GM23338 (cell line): ENCODE data around the gene UBE3A. TPM values are rescaled to one million over a fixed set of nuclear protein-coding genes. Genes with fewer than 3 reads are reported as not detected.

Source experiments
- ATAC-seq: fragments of 200-7000 bp; cut with Tn5 transposase; 3 replicates; pipeline ENCODE4 v1.9.1; 2020
- DNase-seq: peaks from one replicate; pipeline ENCODE4 v3.0.0-alpha.2; 2015; ENCODE audit warnings: low spot score
- H2AFZ ChIP-seq: fragments of 200-600 bp; sonication (generic); 2 replicates; pipeline ENCODE4 v1.8.0; 2016; ENCODE audit warnings: antibody characterized with exemption, mild to moderate bottlenecking, moderate library complexity
- H3F3A ChIP-seq: fragments of 200-600 bp; sonication (generic); replicated peaks from 2 replicates; pipeline ENCODE4 v1.8.0; 2017; ENCODE audit warnings: antibody characterized with exemption, mixed run types, low read depth
- H3K27ac ChIP-seq: fragments of 200-600 bp; sonication (generic); 2 replicates; pipeline ENCODE4 v1.6.1; 2016; ENCODE audit warnings: low read depth
- H3K27me3 ChIP-seq: fragments of 200-600 bp; sonication (generic); 2 replicates; pipeline ENCODE4 v1.8.0; 2016; ENCODE audit warnings: mild to moderate bottlenecking, mixed run types, moderate library complexity; ENCODE audit not compliant: insufficient read depth
- H3K36me3 ChIP-seq: fragments of 200-600 bp; sonication (generic); 2 replicates; pipeline ENCODE4 v1.8.0; 2016; ENCODE audit warnings: mild to moderate bottlenecking; ENCODE audit not compliant: insufficient read depth
- H3K4me1 ChIP-seq: fragments of 200-600 bp; sonication (generic); 2 replicates; pipeline ENCODE4 v1.8.0; 2016; ENCODE audit warnings: mild to moderate bottlenecking, moderate library complexity; ENCODE audit not compliant: insufficient read depth
- H3K4me2 ChIP-seq: fragments of 200-600 bp; sonication (generic); 2 replicates; pipeline ENCODE4 v1.7.1; 2017; ENCODE audit warnings: mixed run types
- H3K4me3 ChIP-seq: fragments of 200-600 bp; sonication (generic); 2 replicates; pipeline ENCODE4 v1.6.1; 2016; ENCODE audit warnings: mixed run types
- H3K79me2 ChIP-seq: fragments of 200-600 bp; sonication (generic); replicated peaks from 2 replicates; pipeline ENCODE4 v1.8.0; 2017; ENCODE audit warnings: mild to moderate bottlenecking; ENCODE audit not compliant: insufficient read depth
- H3K9me2 ChIP-seq: fragments of 200-600 bp; sonication (generic); 2 replicates; pipeline ENCODE4 v1.8.0; 2017; ENCODE audit not compliant: insufficient read depth
- H4K20me1 ChIP-seq: fragments of 200-600 bp; sonication (generic); replicated peaks from 2 replicates; pipeline ENCODE4 v1.8.0; 2017; ENCODE audit warnings: mild to moderate bottlenecking; ENCODE audit not compliant: insufficient read depth
- H3K27ac Mint-ChIP-seq: 2 replicates; pipeline ENCODE4 v1.8.0; 2020; ENCODE audit warnings: inconsistent platforms, mild to moderate bottlenecking, moderate library complexity, mixed read lengths
- H3K27me3 Mint-ChIP-seq: 3 replicates; pipeline ENCODE4 v1.8.0; 2022; ENCODE audit warnings: low read depth, mild to moderate bottlenecking, moderate library complexity, mixed read lengths, inconsistent platforms; ENCODE audit not compliant: insufficient read depth, poor library complexity
- H3K36me3 Mint-ChIP-seq: 3 replicates; pipeline ENCODE4 v1.8.0; 2021; ENCODE audit warnings: low read depth, mild to moderate bottlenecking, inconsistent platforms, moderate library complexity, mixed read lengths
- H3K4me1 Mint-ChIP-seq: 3 replicates; pipeline ENCODE4 v1.8.0; 2020; ENCODE audit warnings: mild to moderate bottlenecking, inconsistent platforms, mixed read lengths
- H3K4me3 Mint-ChIP-seq: 3 replicates; pipeline ENCODE4 v1.8.0; 2021; ENCODE audit warnings: moderate library complexity, mild to moderate bottlenecking, inconsistent platforms, mixed read lengths
- H3K9me3 Mint-ChIP-seq: 3 replicates; pipeline ENCODE4 v1.8.0; 2020; ENCODE audit warnings: moderate library complexity, mild to moderate bottlenecking, inconsistent platforms, mixed read lengths
- EZH2 ChIP-seq: fragments of 200-600 bp; sonication (generic); IDR thresholded peaks from one replicate; pipeline ENCODE4 v1.8.0; 2017; ENCODE audit warnings: antibody characterized with exemption, mild to moderate bottlenecking, low read depth; ENCODE audit not compliant: unreplicated experiment
- EZH2phosphoT487 ChIP-seq: fragments of 200-600 bp; sonication (generic); IDR thresholded peaks from one replicate; pipeline ENCODE4 v1.8.1; 2018; ENCODE audit warnings: antibody characterized with exemption; ENCODE audit not compliant: unreplicated experiment
- JUNB ChIP-seq: IDR thresholded peaks from one replicate; pipeline ENCODE4 v1.6.1; 2016; ENCODE audit warnings: antibody characterized with exemption; ENCODE audit not compliant: unreplicated experiment
- NANOG ChIP-seq: IDR thresholded peaks from 2 replicates; pipeline ENCODE4 v1.6.1; 2016; ENCODE audit warnings: antibody characterized with exemption, borderline replicate concordance
- POLR2AphosphoS5 ChIP-seq: IDR thresholded peaks from 2 replicates; pipeline ENCODE4 v1.6.1; 2016; ENCODE audit warnings: antibody characterized with exemption, low read depth
- ZNF114 ChIP-seq: fragments of 250-450 bp; sonication (Bioruptor Pico); IDR thresholded peaks from 2 replicates; pipeline ENCODE4 v1.5.0; 2020; ENCODE audit warnings: mild to moderate bottlenecking, moderate library complexity
- polyA plus RNA-seq: library from polyadenylated mRNA; unstranded; fragments of >200 nt; fragmentation: Nextera tagmentation; extraction: Ambion mirVana; gene quantifications from 2 replicates; pipeline ENCODE4 v1.2.1, GENCODE V29; 2016
- total RNA-seq: library from RNA; depleted of rRNA; stranded (reverse); fragments of >200 nt; shearing (Covaris generic); gene quantifications from 2 replicates; pipeline ENCODE4 v1.2.3, GENCODE V29; 2014
- TF ChIP-seq, protein P1 (sequence below): fragments of 250-450 bp; sonication (Bioruptor Pico); IDR thresholded peaks from 2 replicates; pipeline ENCODE4 v1.5.0; 2020; ENCODE audit warnings: mild to moderate bottlenecking, moderate library complexity
- TF ChIP-seq, protein P2 (sequence below), 2 experiments: fragments of 200-600 bp in 1 of 2; sonication (generic) in 1 of 2; conservative IDR thresholded peaks; 2 replicates each; pipeline versions ENCODE4 v1.5.1 to v1.6.1; 2016 to 2017; ENCODE audit warnings: antibody characterized with exemption in 2 of 2, low read depth in 2 of 2, mild to moderate bottlenecking in 2 of 2, moderate library complexity in 1 of 2
- TF ChIP-seq, protein P3 (sequence below): IDR thresholded peaks from one replicate; pipeline ENCODE4 v1.6.1; 2018; ENCODE audit warnings: antibody characterized with exemption; ENCODE audit not compliant: unreplicated experiment

The UBE3A gene
- total and polyA plus RNA-seq, 2 experiments from 2014 or later = 96.1 to 150 TPM

DNA sequence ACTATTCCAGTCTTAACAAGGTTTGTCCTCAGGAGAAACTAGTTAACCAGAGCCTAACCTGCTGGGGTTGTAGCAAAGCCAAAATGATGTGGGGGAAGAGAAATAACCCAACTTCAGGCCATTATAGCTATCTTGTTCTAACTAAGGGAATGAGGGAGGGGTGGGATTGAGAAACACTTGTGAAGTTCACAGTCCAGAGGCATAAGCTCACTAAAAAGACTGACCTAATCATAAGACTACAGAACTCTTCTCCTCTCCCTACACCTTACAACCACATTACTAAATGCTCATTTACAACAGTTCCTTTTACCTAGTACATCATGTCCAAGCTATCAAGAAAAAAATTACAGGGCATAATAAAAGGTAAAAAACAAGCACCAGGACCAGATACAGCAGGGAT, 52.8 kb downstream of the UBE3A start (continued):
- TF ChIP-seq, protein P1, sequence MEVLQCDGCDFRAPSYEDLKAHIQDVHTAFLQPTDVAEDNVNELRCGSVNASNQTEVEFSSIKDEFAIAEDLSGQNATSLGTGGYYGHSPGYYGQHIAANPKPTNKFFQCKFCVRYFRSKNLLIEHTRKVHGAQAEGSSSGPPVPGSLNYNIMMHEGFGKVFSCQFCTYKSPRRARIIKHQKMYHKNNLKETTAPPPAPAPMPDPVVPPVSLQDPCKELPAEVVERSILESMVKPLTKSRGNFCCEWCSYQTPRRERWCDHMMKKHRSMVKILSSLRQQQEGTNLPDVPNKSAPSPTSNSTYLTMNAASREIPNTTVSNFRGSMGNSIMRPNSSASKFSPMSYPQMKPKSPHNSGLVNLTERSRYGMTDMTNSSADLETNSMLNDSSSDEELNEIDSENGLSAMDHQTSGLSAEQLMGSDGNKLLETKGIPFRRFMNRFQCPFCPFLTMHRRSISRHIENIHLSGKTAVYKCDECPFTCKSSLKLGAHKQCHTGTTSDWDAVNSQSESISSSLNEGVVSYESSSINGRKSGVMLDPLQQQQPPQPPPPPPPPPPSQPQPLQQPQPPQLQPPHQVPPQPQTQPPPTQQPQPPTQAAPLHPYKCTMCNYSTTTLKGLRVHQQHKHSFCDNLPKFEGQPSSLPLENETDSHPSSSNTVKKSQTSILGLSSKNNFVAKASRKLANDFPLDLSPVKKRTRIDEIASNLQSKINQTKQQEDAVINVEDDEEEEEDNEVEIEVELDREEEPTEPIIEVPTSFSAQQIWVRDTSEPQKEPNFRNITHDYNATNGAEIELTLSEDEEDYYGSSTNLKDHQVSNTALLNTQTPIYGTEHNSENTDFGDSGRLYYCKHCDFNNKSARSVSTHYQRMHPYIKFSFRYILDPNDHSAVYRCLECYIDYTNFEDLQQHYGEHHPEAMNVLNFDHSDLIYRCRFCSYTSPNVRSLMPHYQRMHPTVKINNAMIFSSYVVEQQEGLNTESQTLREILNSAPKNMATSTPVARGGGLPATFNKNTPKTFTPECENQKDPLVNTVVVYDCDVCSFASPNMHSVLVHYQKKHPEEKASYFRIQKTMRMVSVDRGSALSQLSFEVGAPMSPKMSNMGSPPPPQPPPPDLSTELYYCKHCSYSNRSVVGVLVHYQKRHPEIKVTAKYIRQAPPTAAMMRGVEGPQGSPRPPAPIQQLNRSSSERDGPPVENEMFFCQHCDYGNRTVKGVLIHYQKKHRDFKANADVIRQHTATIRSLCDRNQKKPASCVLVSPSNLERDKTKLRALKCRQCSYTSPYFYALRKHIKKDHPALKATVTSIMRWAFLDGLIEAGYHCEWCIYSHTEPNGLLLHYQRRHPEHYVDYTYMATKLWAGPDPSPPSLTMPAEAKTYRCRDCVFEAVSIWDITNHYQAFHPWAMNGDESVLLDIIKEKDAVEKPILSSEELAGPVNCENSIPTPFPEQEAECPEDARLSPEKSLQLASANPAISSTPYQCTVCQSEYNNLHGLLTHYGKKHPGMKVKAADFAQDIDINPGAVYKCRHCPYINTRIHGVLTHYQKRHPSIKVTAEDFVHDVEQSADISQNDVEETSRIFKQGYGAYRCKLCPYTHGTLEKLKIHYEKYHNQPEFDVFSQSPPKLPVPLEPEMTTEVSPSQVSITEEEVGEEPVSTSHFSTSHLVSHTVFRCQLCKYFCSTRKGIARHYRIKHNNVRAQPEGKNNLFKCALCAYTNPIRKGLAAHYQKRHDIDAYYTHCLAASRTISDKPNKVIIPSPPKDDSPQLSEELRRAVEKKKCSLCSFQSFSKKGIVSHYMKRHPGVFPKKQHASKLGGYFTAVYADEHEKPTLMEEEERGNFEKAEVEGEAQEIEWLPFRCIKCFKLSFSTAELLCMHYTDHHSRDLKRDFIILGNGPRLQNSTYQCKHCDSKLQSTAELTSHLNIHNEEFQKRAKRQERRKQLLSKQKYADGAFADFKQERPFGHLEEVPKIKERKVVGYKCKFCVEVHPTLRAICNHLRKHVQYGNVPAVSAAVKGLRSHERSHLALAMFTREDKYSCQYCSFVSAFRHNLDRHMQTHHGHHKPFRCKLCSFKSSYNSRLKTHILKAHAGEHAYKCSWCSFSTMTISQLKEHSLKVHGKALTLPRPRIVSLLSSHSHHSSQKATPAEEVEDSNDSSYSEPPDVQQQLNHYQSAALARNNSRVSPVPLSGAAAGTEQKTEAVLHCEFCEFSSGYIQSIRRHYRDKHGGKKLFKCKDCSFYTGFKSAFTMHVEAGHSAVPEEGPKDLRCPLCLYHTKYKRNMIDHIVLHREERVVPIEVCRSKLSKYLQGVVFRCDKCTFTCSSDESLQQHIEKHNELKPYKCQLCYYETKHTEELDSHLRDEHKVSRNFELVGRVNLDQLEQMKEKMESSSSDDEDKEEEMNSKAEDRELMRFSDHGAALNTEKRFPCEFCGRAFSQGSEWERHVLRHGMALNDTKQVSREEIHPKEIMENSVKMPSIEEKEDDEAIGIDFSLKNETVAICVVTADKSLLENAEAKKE = no peak
- TF ChIP-seq, protein P2, sequence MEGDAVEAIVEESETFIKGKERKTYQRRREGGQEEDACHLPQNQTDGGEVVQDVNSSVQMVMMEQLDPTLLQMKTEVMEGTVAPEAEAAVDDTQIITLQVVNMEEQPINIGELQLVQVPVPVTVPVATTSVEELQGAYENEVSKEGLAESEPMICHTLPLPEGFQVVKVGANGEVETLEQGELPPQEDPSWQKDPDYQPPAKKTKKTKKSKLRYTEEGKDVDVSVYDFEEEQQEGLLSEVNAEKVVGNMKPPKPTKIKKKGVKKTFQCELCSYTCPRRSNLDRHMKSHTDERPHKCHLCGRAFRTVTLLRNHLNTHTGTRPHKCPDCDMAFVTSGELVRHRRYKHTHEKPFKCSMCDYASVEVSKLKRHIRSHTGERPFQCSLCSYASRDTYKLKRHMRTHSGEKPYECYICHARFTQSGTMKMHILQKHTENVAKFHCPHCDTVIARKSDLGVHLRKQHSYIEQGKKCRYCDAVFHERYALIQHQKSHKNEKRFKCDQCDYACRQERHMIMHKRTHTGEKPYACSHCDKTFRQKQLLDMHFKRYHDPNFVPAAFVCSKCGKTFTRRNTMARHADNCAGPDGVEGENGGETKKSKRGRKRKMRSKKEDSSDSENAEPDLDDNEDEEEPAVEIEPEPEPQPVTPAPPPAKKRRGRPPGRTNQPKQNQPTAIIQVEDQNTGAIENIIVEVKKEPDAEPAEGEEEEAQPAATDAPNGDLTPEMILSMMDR (conservative IDR thresholded peaks at IDR 0.05; ENCODE audit: low read depth in 2 of 2) = no peak
- TF ChIP-seq NANOG = no peak
- TF ChIP-seq POLR2AphosphoS5 = no peak
- no peak for TF ChIP-seq ZNF114

DNA sequence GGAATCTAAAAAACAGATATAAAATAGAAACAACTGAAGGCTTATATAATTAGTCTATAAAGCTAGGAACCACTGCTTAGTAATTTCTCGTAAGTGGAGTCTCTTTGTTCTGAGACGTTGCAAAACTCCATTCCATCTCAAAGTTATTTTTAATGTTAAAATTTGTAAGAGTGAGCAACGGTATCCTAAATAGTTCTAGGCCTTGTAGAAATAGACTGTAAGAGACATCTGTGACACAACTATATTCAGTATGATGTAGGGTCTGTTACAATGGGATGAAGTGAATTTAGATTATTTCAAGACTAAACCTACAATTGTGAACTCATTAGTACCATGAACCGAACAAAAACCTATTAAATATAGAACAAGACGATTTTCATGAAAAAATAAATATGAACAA, 57.2 kb downstream of the UBE3A start:
- H3K4me1 Mint-ChIP-seq = no peaks in the 10 kb centered on the region; the same call in 2 of the 3 replicates
- H3K27me3 Mint-ChIP-seq = no peaks in the 10 kb centered on the region
- no peaks in the 10 kb centered on the region for H3F3A ChIP-seq
- H4K20me1 ChIP-seq = peaks cover 26% of the 10 kb centered on the region
- H3K36me3 ChIP-seq = no peaks in the 10 kb centered on the region
- no peaks in the 10 kb centered on the region for H3K27me3 ChIP-seq
- peaks cover 44% of the 10 kb centered on the region for H3K36me3 Mint-ChIP-seq
- no peak overlapping the region for H3K4me3 ChIP-seq
- no peak overlapping the region for H2AFZ ChIP-seq
- H3K9me3 Mint-ChIP-seq = peaks cover 7% of the 10 kb centered on the region; the same call in 2 of the 3 replicates
- ATAC-seq (no peak), DNase-seq (no peak)
- no peaks in the 10 kb centered on the region for H3K9me2 ChIP-seq
- no peak overlapping the region for H3K27ac Mint-ChIP-seq
- peaks cover 100% of the 10 kb centered on the region for H3K79me2 ChIP-seq
- H3K4me1 ChIP-seq = no peaks in the 10 kb centered on the region
- no peak overlapping the region for H3K4me2 ChIP-seq
- H3K27ac ChIP-seq = no peak overlapping the region
- no peak overlapping the region for H3K4me3 Mint-ChIP-seq
- no peak for TF ChIP-seq NANOG
- TF ChIP-seq, protein P2 (conservative IDR thresholded peaks at IDR 0.05; ENCODE audit: low read depth in 2 of 2) = no peak
- no peak for TF ChIP-seq JUNB
- no peak for TF ChIP-seq EZH2phosphoT487
- TF ChIP-seq POLR2AphosphoS5 = no peak
- TF ChIP-seq, protein P3, sequence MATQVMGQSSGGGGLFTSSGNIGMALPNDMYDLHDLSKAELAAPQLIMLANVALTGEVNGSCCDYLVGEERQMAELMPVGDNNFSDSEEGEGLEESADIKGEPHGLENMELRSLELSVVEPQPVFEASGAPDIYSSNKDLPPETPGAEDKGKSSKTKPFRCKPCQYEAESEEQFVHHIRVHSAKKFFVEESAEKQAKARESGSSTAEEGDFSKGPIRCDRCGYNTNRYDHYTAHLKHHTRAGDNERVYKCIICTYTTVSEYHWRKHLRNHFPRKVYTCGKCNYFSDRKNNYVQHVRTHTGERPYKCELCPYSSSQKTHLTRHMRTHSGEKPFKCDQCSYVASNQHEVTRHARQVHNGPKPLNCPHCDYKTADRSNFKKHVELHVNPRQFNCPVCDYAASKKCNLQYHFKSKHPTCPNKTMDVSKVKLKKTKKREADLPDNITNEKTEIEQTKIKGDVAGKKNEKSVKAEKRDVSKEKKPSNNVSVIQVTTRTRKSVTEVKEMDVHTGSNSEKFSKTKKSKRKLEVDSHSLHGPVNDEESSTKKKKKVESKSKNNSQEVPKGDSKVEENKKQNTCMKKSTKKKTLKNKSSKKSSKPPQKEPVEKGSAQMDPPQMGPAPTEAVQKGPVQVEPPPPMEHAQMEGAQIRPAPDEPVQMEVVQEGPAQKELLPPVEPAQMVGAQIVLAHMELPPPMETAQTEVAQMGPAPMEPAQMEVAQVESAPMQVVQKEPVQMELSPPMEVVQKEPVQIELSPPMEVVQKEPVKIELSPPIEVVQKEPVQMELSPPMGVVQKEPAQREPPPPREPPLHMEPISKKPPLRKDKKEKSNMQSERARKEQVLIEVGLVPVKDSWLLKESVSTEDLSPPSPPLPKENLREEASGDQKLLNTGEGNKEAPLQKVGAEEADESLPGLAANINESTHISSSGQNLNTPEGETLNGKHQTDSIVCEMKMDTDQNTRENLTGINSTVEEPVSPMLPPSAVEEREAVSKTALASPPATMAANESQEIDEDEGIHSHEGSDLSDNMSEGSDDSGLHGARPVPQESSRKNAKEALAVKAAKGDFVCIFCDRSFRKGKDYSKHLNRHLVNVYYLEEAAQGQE = no peak
- TF ChIP-seq EZH2 = no peak
- TF ChIP-seq ZNF114 = no peak
